Peyer's patch (tissue), 4 donors: ENCODE results near the gene SLC2A9. TPM values are rescaled to one million over a fixed set of nuclear protein-coding genes. Genes with fewer than 3 reads are reported as not detected.

ENCODE experiments used
- DNase-seq, 3 donors: peaks; one replicate each; pipeline ENCODE4 v3.0.0-alpha.2; 2017 to 2019
- H3K27ac ChIP-seq, 4 donors: fragments of 200-600 bp; sonication (generic); one replicate each; pipeline ENCODE4 v1.5.1; 2016 to 2019
- H3K27me3 ChIP-seq, 2 donors: fragments of 200-600 bp; sonication (generic); one replicate each; pipeline ENCODE4 v1.5.1; 2019
- H3K36me3 ChIP-seq, 3 donors: fragments of 200-600 bp; sonication (generic); one replicate each; pipeline ENCODE4 v1.5.1; 2016 to 2019
- H3K4me1 ChIP-seq, 4 donors: fragments of 200-600 bp; sonication (generic); one replicate each; pipeline ENCODE4 v1.5.1; 2016 to 2019
- H3K4me3 ChIP-seq, 4 donors: fragments of 200-600 bp; sonication (generic); 1 replicate in 3 of 4; 2 replicates in 1 of 4; pipeline ENCODE4 v1.5.1; 2016 to 2019; ENCODE audit warnings: mild to moderate bottlenecking in 1 of 4
- H3K9me3 ChIP-seq, 4 donors: fragments of 200-600 bp; sonication (generic); one replicate each; pipeline ENCODE4 v1.5.1; 2016 to 2019; ENCODE audit warnings: mild to moderate bottlenecking in 1 of 4
- CTCF ChIP-seq, 6 experiments: fragments of 450-650 bp in 4 of 6; fragments of 200-600 bp in 2 of 6; sonication (generic) in 1 of 6; IDR thresholded peaks; one replicate each; pipeline ENCODE4 v1.5.1; 2017 to 2019; ENCODE audit warnings: antibody characterized with exemption in 6 of 6, mild to moderate bottlenecking in 3 of 6, moderate library complexity in 1 of 6
- POLR2A ChIP-seq, 2 donors: fragments of 450-650 bp; IDR thresholded peaks; one replicate each; pipeline ENCODE4 v1.5.1; 2017; ENCODE audit warnings: antibody characterized with exemption in 2 of 2, mild to moderate bottlenecking in 2 of 2, moderate library complexity in 2 of 2
- total RNA-seq, 4 donors: library from RNA; depleted of rRNA; stranded (reverse); fragments of >200 nt; gene quantifications; one replicate each; pipeline ENCODE4 v1.1.0, GENCODE V29; 2016

The SLC2A9 gene
- total RNA-seq, 4 donors from 2014 or later: 8.3 to 24.1 (median 22.0) TPM

- no peak overlapping the region for H3K27ac ChIP-seq
These were observed 29.0 kb upstream of the SLC2A9 start for GRCh38 chr4:10050261-10050661.

GRCh38 chr4:10048941-10049697 is 27.8 kb upstream of the SLC2A9 start:
- DNase-seq: peak in 1 of 3 donors; percentile 48
- peaks cover 0 to 6% (median 0%) of the 10 kb centered on the region in 4 donors for H3K4me1 ChIP-seq
- H3K27ac ChIP-seq: no peak overlapping the region
- TF ChIP-seq POLR2A (IDR thresholded peaks at IDR 0.05): no peak
- no peak for TF ChIP-seq CTCF (IDR thresholded peaks at IDR 0.05)
- H3K4me3 ChIP-seq: no peak overlapping the region
- no peaks in the 10 kb centered on the region for H3K9me3 ChIP-seq
- H3K36me3 ChIP-seq: no peaks in the 10 kb centered on the region
- H3K27me3 ChIP-seq: no peaks in the 10 kb centered on the region

More at GRCh38 chr4:10050261-10050661, 29.0 kb upstream of the SLC2A9 start:
- TF ChIP-seq POLR2A (IDR thresholded peaks at IDR 0.05): no peak
- Histone ChIP-seq H3K9me3 (no peaks in the 10 kb centered on the region), H3K36me3 (no peaks in the 10 kb centered on the region), H3K4me1 (peaks cover 0 to 6% (median 0%) of the 10 kb centered on the region in 4 donors), H3K27me3 (no peaks in the 10 kb centered on the region), H3K4me3 (no peak overlapping the region)
- DNase-seq: no peak

- Histone ChIP-seq H3K4me3 (no peak overlapping the region), H3K27ac (no peak overlapping the region), H3K9me3 (no peaks in the 10 kb centered on the region), H3K4me1 (peaks cover 0 to 6% (median 0%) of the 10 kb centered on the region in 4 donors), H3K36me3 (no peaks in the 10 kb centered on the region), H3K27me3 (no peaks in the 10 kb centered on the region)
- peak in 1 of 3 donors; percentile 37 for DNase-seq
- no peak for TF ChIP-seq CTCF (IDR thresholded peaks at IDR 0.05)
- TF ChIP-seq POLR2A (IDR thresholded peaks at IDR 0.05): no peak
These were observed 26.7 kb upstream of the SLC2A9 start for GRCh38 chr4:10047967-10048366.

DNA sequence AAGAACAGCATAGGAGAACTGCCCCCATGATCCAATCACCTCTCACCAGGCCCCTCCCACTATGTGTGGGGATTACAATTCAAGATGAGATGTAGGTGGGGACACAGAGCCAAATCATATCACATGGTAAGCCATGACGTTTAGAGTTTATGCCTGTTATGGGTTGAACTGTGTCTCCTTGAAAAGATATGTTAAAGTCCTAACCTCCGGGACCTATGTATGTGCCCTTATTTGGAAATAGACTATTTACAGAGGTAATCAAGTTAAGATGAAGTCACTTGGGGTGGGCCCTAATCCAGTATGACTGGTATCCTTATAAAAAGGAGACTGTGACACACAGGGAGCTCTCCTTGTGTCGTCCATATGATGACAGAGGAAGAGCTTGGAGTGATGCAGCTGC is 25.2 kb upstream of the SLC2A9 start:
- H3K27ac ChIP-seq: no peak overlapping the region
- H3K9me3 ChIP-seq: peaks cover 0 to 4% (median 0%) of the 10 kb centered on the region in 4 donors
- no peak for DNase-seq
- no peak overlapping the region for H3K4me3 ChIP-seq
- H3K36me3 ChIP-seq: no peaks in the 10 kb centered on the region
- no peaks in the 10 kb centered on the region for H3K27me3 ChIP-seq
- H3K4me1 ChIP-seq: peaks cover 0 to 6% (median 0%) of the 10 kb centered on the region in 4 donors
- TF ChIP-seq CTCF (IDR thresholded peaks at IDR 0.05): no peak
- TF ChIP-seq POLR2A (IDR thresholded peaks at IDR 0.05): no peak

DNA sequence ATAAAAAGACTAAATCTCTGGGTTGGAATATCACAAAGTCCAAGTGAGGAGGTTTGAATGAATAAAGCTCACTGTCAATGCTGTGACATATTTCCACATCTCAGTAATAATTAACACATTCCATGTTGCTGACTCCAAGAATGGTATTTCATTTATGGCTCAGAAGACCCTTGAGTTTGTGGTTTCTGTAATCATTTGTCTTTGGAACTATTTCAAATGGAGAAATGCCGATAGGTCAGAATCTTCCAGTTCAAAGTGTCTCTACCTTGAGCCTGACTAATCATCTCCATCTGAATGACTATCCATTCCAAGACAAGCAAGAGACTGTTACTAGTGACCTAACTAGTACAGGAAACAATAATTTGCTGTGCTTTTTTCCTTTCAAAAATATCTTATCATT is 24.2 kb upstream of the SLC2A9 start:
- no peak for DNase-seq
- H3K4me3 ChIP-seq: no peak overlapping the region
- TF ChIP-seq CTCF (IDR thresholded peaks at IDR 0.05): no peak
- no peak for TF ChIP-seq POLR2A (IDR thresholded peaks at IDR 0.05)
- H3K27ac ChIP-seq: no peak overlapping the region
- no peaks in the 10 kb centered on the region for H3K36me3 ChIP-seq
- peaks cover 0 to 4% (median 0%) of the 10 kb centered on the region in 4 donors for H3K9me3 ChIP-seq
- no peaks in the 10 kb centered on the region for H3K27me3 ChIP-seq
- H3K4me1 ChIP-seq: peaks cover 0 to 6% (median 0%) of the 10 kb centered on the region in 4 donors

GRCh38 chr4:10041036-10041435 is 19.7 kb upstream of the SLC2A9 start:
- no peak overlapping the region for H3K4me3 ChIP-seq

More at GRCh38 chr4:10041036-10041435, 19.7 kb upstream of the SLC2A9 start:
- Histone ChIP-seq H3K4me1 (no peaks in the 10 kb centered on the region), H3K27ac (no peak overlapping the region), H3K36me3 (no peaks in the 10 kb centered on the region), H3K9me3 (peaks cover 0 to 4% (median 0%) of the 10 kb centered on the region in 4 donors), H3K27me3 (no peaks in the 10 kb centered on the region)
- DNase-seq: no peak
- TF ChIP-seq CTCF (IDR thresholded peaks at IDR 0.05) (no peak), POLR2A (IDR thresholded peaks at IDR 0.05) (no peak)
